Superior temporal gyrus (tissue), 1 donor: ENCODE measurements around the gene GRB2.
"Not testable (repeated sequence)": the region's sequence is repeated elsewhere in the genome, so short reads cannot be mapped to it uniquely, and the experiment has no call there.

Experiments used
- DNase-seq: peaks from one replicate; pipeline ENCODE4 v3.0.0-alpha.2; 2016; ENCODE audit errors: extremely low spot score

The GRB2 gene

DNA sequence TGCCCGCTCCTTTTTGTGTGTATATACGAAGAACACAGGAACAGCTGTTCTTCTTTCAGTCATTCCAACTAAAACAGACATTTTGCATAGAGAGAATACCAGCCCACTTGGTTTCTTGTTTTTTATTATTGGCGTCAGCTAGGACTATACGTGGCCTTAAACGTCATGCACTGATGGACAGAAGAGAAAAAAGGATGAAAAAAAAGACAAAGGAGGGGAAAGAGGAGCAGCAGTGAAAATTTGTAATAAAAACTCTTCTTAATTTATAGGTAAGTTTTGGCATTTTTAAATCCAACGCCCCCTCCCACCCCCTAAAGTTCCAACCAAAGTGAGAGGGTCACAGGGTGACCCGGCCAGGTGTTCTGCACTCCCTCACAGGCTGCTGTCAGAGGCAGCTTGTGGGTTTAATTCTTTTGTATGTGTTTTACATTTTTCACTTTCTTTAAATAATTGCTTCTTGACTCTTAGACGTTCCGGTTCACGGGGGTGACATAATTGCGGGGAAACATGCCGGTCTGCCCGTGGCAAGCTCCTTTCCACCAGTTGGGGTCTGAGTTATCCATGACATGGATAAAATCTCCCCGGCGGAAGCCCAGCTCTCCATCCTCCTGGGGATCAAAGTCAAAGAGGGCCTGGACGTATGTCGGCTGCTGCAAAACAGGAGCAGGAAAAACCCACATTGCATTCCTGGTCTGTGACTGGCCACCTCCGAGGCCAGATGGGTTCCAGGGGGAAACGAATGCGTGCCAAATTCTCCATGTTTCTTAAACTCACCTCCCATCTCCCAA is 85.4 kb downstream of the GRB2 start:
- DNase-seq, result no peak

DNA sequence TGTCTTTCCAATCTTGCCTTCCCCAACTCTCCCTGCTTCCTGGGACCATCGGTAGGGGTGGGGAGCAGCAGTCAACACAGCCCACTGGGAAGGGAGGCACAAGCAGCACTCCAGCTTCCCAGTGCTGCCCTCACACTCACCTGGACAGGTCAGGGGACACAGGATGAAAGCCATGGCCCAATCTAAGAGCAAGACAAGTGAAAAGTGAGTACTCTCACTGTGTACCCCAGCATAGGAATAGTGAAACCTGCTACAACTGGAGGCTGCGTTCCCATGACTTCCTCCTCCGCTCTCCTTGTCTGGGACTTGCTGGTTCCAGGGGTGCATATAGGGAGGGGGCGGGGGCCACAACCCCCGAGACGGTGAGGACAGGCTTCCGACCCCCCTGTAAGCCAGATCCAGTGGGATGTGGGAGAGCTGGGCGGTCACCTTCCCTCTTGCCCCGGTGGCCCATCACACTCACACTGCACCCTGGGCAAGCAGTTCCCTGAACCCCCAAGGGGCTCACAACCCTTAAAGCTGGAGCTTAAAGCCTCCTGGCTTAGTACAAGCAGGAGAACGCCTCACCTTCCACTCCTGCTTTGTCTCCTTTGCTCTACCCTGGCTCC is 86.8 kb downstream of the GRB2 start:
- DNase-seq, result no peak

DNA sequence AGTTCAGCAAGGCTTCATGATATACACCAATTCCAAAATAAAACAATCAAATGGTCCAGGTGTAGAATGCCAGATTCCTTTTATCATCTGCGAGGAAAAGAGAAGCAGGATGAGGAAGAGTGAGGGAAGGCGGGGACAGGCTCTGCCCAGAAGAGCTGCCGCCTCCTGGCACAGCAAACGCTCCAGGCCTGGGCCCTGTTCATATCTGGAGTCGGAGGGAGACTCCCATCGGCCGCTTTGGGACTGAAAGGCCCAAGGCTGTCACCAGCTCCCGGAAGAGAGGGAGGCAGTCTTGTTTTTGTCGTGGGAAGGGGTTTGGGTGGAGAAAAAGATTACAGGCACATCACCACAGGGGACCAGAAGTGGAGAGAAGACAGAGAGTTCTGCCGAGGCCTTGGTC is 87.3 kb downstream of the GRB2 start:
- DNase-seq, result no peak

DNA sequence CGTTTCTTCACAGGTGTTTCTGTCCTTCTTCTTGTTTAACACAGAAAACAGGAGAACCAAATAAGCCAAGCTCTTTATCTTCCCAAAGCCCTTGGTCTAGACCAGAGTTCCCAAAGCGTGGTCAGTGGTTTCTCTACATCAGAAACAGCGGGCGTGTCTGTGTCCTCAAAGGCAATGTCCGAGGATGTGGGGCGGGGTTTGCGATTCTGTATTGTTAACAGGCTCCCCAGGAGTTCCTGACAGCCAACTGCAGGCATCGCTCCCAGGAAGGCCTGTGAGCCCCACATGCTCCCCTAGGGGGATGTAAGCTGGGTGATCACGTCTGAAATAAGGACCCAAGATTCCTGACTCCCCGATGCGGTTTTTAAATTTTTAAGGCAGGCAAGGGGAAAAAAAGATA is 87.8 kb downstream of the GRB2 start:
- DNase-seq, result no peak

DNA sequence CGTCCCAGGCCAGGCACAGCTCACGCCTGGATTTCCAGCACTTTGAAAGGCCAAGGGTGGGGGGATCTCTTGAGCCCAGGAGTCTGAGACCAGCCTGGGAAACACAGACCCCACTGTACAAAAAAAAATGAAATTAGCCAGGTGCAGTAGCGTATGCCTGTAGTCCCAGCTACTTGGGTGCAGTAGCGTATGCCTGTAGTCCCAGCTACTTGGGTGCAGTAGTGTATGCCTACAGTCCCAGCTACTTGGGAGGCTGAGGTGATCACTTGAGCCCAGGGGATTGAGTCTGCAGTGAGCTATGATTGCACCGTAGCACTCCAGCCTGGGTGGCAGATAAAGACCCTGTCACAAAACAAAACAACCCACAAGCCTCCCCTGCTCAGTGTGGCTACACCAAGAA is 89.2 kb downstream of the GRB2 start:
- no peak for DNase-seq

DNA sequence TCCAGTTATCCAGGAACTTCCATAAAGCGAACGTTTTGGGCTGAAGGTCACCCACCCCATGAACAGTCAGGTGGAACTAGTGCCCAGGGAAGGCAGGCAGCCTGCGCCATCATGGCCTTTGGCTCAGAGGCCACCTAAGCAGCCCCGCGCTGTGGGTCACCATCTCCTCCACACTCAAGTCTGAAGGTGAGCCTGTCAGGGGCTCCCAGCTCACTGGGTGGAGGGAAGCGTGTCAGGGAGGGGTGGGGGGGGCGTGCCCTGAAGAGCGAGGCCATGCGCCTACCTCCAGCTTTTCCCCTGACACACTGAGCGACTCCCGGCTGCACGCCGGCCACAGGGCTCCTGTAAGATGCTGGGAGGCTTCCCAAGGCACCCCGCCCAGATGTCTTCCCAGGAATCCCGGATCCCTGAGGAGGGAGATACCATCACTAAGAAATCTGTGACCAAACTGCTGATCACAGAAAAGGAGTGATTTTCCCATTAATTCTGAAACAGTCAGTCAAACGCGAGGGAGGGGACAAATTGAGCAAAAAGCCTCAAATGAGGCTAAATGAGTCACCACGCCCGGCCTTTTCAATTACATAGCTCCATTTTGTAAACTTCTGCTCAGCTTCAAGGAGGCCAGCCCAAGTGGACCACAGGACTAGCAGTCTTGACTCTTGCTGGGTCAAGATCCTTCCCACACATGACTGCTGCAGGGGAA is 89.8 kb downstream of the GRB2 start:
- no peak for DNase-seq

DNA sequence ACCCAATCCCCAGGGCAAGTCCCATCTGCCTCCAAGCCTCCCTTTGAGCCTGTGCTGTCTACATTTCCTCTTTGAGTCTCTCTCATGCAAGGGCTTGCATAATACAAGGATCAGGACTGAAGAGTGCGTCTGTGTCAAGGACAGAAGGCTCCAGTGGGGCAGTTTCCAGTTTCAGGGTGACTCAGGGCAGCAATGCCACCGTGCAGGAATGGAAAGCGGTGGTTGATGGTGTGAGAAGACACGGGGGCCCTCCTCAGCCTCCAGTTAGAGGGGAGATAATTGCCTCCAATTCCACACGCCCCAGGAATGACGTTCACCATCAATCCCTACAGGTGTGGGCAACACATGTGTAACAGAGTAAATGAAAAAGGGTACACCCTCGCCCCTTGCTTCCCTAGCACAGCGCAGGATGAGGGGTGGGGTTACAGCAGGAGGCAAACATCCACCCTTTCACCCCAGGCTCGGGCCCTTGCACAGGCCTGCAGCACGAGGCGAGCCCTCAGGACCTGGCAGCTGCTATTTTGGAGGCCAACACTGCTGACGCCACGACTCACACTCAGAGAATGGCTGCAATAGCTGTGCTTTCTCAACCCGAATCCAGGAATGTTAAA is 91.4 kb downstream of the GRB2 start:
- no peak for DNase-seq

DNA sequence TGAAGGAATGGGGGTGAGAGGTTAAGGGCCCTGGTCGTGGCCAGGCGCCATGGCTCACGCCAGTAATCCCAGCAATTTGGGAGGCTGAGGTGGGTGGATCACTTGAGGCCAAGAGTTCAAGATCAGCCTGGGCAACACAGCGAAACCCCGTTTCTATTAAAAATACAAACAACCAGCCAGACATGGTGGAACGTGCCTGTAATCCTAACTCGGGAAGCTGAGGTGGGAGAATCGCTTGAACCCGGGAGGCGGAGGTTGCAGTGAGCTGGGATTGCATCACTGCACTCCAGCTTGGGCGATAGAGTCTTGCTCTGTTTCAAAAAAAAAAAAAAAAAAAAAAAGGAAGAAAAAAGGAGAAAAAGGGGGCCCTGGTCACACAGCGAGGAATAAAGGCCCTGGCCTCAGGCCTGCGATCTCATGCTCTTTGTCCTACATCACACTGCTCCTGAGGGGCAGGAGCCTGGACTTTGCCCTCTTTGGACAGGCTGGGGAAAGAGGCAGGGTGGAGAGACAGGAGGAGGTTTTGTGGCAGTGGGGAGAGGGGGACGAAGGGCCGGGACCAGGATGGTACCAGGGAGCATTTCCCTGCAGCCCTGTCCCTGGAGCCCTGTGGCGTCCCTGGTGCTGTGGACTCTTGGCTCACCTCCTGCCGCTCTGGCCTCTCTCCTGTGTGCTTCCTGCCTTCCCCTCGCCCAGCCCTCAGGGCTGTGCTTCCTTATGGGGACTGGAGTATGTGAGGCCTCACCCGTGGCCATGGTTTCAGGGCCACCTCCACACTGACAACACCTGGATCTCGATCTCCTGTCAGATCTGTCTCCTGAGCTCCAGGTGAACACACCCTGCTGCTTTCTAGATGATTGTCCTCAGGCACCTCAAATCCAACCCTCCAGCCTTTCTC is 96.5 kb downstream of the GRB2 start:
- no peak for DNase-seq

DNA sequence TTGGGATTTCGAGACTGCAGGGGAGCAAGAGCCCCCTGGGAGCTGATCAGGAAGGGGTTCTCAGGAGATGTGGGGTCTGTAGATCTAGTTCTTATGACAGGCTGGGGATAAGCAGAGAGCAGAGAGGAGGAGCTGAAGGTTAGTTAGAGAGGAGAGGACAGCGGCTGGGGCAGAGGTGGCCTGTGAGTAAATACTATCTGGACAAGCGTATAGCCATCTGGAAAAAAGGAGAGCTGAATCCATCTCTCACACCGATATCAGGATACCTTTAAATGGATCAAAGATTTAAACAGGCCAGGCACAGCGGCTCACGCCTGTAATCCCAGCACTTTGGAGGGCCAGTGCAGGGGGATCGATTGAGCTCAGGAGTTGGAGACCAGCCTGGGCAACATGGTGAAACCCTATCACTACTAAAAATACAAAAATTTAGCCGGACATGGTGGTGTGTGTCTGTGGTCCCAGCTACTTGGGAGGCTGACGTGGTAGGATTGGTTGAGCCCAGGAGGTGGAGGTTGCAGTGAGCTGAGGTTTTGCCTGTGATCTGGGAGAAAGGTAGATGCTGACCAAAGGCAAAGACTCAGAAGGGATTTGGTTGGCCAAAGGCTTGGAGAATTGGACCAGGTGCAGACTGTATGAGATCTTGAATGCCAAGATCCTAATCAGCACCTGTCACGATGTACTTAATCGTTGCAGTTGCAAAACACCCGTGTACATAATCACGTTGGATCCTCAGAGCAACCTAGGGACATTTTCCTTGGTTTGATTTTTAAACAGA is 97.3 kb downstream of the GRB2 start:
- no peak for DNase-seq

DNA sequence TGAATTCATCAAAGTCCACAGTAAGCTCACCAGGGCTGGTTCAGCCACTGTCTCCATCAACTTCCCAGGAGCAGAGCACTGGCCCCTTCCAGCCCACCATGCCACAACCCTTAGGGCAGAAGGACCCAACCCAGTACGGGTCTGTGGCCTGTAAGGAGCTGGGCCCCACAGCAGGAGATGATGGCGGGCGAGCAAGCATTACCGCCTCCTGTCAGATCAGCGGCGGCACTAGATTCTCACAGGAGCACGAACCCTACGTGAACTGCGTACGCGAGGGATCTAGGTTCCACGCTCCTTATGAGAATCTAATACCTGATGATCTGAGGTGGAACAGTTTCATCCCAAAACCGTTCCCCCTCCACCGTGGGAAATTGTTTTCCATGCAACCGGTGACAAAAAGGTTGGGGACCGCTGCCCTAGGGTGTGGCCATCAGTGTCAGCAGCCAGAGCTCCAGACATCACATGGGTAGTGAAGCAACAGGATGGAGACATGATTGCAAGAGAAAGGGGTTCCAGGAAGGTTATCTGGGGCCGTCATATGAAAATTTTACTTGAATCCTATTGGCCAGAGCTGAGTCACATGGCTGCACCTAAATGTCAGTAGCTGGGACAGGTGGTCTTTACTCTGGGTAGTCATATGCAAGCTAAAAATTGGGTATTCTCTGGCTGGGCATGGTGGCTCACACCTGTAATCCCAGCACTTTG is 103.8 kb downstream of the GRB2 start:
- DNase-seq, result no peak

DNA sequence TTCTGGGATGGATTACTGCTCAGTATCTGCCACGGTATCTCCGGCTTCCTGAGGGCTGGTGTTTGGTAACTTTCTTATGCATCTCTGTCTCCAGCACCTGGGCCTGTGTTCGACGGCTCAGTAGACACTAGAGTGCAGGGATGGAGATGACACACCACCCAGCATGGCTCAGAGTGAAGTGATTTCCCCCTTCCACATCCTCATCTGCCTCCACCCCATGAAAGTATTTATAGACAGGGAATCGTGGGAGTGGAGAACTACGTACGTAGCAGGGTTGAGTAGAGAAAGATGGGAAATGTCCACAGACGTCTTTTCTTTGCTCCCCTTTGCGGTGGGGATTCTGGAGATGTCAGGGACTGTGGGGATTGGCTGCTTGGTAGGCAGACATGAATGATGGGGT is 104.4 kb downstream of the GRB2 start:
- no peak for DNase-seq

DNA sequence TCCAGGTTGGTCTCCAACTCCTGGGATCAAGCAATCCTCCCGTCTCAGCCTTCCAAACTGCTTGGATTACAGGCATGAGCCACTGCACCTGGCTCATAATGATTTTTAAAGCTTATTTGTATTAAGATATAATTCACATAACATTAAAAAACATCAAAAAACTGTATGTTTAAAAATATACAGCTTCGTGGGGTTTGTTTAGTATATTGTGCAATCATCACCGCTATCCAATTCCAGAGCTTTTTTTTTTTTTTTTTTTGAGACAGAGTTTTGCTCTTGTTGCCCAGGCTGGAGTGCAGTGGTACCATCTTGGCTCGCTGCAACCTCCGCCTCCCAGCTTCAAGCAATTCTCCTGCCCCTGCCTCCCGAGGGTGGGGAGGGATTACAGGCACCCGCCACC is 105.2 kb downstream of the GRB2 start:
- DNase-seq, result no peak

DNA sequence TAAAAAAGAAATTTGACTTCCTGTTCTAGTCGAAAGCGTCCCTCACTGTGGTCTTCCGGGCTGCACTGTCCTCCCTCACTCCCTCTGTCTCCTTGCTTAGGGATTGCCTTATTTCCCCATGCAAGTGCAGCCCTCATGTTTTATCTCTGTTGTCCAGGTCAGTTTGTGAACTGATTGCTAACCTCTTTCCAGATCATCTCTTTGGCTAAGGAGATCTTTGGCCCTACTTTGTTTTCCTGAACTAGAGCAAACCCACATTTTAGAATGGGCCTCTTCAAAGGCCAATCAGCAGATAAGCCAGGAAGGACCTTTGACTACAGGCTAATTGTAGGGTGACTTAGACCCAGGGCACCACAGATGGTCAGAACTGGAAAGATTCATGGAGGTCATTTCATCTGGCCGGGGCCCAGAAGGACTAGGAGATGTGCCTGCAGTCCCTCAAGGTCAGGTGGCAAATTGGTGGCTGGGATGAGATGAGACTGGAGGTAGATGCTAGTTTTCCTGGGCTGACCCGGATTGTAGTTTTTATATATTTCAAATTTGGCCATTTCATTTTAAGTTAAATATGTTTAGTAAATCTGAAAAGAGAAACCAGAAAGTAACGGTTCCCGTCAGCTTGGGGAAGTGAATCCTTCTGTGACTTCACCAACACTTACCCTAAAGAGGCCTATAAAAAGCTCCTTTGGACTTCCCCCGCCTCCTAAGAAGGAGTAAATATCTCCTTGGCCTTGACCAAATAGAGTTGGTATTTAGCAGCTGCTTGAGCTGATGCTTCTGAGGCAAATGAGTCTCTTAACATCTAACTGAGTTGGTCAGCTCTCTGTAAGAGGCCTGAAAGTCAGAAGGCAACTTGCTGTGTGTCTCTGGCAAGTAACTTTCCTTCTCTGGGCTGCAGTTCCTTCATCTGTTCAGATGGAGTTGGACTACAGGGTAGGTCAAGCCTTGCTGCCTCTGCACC is 110.0 kb downstream of the GRB2 start:
- DNase-seq, result peak; percentile 27

DNA sequence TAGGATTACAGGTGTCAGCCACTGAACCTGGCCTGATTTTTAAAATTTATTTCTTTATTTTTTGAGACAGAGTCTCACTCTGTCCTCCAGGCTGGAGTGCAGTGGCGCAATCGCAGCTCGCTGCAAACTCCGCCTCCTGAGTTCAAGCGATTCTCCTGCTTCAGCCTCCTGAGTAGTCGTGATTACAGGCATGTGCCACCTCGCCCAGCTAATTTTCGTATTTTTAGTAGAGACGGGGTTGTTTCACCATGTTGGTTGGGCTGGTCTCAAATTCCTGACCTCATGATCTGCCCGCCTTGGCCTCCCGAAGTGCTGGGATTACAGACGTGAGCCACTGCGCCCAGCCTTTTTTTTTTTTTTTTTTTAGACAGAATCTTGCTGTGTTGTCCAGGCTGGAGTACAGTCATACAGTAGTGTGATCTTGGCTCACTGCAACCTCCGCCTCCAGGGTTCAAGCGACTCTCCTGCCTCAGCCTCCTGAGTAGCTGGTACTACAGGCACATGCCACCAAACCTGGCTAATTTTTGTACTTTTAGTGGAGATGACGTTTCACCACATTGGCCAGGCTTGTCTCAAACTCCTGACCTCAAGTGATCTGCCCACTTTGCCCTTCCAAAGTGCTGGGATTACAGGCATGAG is 112.5 kb downstream of the GRB2 start:
- not testable (repeated sequence) for DNase-seq

DNA sequence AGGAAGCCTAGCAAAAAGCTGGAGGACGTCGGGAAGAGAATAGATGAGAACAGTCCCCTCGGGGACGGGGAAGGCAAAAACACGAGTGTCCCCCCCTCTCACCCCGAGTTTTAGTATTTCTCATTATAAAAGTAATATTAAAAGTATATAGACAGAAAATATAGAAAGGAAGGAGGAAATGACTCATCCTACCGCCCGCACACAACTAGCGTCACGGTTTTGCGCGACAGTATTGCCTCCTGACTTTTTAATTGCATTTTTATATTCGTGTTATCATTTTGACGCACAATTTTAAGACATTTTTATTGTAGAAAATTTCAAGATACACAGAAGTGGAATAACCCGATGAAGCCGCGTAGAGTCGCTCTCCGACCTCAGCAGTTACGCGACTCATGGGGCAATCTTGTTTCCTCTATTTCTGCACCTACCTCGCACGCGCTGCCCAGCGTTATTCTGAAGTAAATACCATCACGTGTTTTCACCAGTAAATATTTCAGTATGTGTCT is 115.6 kb downstream of the GRB2 start:
- DNase-seq, result peak; percentile 79

DNA sequence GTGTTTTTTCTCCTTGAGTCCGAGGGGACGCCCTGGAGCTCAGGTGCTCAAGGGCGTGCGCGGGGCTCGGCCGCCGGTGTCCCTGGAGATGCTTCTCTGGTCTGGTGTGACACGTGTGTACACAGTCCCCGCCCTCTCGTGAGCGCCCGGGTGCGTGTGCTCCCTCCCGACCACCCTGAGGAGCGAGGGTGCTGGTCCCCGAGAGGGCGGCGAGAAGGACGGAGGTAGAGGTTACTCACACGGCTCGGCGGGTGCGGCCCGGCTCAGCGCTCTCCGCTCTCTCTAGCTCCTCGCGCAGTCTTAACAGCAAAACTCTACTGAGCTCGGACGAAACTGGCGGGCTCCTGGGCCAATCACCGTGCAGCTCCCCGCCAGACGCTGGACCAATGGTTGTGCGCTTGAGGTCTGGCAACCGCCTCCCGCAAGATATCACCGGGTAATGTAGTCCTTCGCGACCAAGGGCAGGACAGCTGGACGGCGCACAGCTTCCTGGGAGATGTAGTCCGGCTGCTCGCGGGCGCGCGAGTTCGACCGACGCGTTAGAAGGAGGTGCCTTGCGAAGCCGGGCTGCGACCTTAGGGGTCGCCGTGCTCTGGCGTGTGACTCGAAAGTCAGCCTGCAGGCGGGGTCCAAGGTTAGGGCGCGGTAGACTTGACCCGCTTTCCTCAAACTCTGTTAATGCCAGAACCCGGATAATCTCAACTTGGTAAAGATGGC is 116.2 kb downstream of the GRB2 start, which contains the start of gene SLC25A19:
TSS of gene SLC25A19 (minus strand) at position 319 of the 717 bp plus-strand sequence. CDS start 2,669 bp downstream, outside the sequence.
- DNase-seq, result peak; percentile 99

DNA sequence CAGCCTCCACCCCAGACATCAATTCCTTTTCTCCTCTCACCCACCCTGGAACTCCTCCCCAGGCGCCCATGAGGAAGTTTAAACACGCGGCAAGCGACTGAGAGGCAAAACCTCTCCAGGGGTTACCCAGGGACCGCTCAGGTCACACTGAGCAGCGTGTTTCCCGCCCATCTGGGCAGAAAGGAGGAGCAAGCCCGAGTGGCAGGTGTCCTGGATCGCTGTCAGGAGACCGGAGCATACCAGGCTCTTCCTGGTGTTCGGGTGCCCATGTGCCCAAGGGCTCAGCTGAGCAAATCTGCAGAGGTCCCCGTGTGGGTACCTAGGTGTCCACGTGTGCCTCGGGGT is 116.7 kb downstream of the GRB2 start:
- no peak for DNase-seq

DNA sequence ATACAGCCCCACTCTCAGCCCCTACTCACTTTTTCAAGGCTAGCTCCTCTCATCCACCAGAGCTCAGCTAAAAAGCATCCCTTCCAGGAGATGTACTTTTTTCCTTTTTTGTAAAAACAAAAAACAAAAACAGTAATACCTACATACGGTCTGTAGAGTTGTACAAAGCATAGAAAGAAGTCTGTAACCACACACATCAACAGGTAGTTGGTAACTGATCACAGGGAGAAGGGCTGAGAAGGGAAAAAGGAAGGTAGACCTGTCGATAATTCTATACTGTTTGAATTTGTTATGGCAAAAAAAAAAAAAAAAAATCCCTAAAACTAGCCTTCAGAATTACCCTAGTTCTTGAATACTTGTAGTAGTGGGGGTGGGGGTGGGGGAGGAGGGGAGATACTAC is 117.1 kb downstream of the GRB2 start:
- no peak for DNase-seq
